ENCODE results near the gene VPS33A. TPM values are rescaled to one million over a fixed set of nuclear protein-coding genes. Genes with fewer than 3 reads are reported as not detected.

The VPS33A gene
- total RNA-seq, 1 donor from 2014 or later: 49.2 TPM

DNA sequence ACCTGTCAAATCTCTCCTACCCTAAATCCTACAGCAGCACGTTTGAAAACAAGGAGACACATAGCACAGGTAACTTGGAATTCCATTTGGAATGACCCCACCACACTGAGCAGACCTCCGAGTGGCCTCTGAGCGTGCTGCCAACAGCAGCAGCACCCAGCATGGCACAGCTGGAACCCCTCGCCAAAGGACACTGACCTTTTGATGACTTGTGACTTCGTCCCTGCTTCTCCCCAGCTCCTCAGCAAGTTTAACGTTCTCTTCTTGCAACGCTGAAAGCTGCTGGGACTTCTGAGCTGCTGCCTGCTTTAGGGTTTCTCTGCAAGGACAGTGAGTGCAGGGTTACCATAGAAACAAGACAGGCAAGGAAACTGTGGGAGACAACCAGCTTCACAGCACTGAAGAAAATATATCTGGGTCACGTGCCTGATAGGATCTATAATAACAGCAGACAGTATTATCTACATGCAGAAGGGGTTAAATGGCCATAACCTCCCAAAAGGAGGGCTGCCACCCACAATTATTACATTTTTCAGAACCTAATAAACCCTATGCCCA is 43.3 kb upstream of the VPS33A start:
- no peak overlapping the region for H3K4me3 Mint-ChIP-seq (ENCODE audit: unreplicated experiment)
- no peak overlapping the region for H3K27ac Mint-ChIP-seq (ENCODE audit: unreplicated experiment)
- H3K9me3 Mint-ChIP-seq (ENCODE audit: unreplicated experiment): peaks cover 2% of the 10 kb centered on the region
- no peaks in the 10 kb centered on the region for H3K36me3 Mint-ChIP-seq (ENCODE audit: unreplicated experiment)
- DNase-seq: no peak
- TF ChIP-seq, protein P1, sequence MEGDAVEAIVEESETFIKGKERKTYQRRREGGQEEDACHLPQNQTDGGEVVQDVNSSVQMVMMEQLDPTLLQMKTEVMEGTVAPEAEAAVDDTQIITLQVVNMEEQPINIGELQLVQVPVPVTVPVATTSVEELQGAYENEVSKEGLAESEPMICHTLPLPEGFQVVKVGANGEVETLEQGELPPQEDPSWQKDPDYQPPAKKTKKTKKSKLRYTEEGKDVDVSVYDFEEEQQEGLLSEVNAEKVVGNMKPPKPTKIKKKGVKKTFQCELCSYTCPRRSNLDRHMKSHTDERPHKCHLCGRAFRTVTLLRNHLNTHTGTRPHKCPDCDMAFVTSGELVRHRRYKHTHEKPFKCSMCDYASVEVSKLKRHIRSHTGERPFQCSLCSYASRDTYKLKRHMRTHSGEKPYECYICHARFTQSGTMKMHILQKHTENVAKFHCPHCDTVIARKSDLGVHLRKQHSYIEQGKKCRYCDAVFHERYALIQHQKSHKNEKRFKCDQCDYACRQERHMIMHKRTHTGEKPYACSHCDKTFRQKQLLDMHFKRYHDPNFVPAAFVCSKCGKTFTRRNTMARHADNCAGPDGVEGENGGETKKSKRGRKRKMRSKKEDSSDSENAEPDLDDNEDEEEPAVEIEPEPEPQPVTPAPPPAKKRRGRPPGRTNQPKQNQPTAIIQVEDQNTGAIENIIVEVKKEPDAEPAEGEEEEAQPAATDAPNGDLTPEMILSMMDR (IDR thresholded peaks at IDR 0.05; ENCODE audit: partially characterized antibody, unreplicated experiment): no peak
- peaks cover 3% of the 10 kb centered on the region for H3K4me1 Mint-ChIP-seq (ENCODE audit: low read depth, unreplicated experiment)
- H3K27me3 Mint-ChIP-seq (ENCODE audit: unreplicated experiment): no peaks in the 10 kb centered on the region

DNA sequence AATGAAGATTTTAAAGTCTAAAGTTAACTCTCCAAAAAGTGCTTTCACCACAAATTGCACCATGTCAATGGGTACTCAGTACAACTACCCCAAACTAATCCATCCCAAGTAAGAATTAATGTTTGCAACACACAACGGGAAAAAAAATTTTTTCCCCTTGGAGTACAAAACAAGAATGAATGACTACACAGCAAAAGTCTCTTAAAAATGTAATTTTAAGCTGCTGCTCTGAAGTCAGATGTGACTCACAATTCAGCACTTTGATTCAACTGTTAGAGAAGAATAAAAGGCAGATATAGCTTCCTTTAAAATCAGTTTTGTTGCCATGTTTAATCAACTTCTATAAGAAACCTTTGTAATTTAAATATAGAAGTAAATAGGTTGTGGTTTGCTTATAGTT is 42.5 kb upstream of the VPS33A start:
- no peak for DNase-seq
- Mint-ChIP-seq H3K27ac (ENCODE audit: unreplicated experiment) (no peak overlapping the region), H3K27me3 (ENCODE audit: unreplicated experiment) (no peaks in the 10 kb centered on the region), H3K4me1 (ENCODE audit: low read depth, unreplicated experiment) (peaks cover 3% of the 10 kb centered on the region), H3K9me3 (ENCODE audit: unreplicated experiment) (peaks cover 2% of the 10 kb centered on the region), H3K36me3 (ENCODE audit: unreplicated experiment) (no peaks in the 10 kb centered on the region), H3K4me3 (ENCODE audit: unreplicated experiment) (no peak overlapping the region)
- TF ChIP-seq, protein P1 (IDR thresholded peaks at IDR 0.05; ENCODE audit: partially characterized antibody, unreplicated experiment): no peak

DNA sequence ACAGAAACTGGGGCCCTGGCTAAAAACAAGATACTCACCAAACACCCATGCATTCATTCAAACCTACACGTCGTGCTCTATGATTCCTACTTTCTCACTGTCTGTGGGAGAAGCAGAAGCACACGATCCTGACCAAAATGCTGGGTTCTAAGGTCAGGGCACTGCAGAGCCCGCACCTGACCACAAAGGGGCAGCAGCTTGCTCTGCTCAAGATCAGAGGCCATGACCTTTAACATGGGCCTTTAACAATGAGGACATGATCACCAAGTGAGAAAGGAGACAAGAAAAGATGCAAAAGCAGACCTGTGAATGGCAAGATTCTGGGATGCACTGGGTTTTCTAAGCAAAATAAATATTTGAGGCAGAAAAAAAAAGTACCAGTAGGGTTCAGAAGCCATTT is 40.1 kb upstream of the VPS33A start:
- no peak overlapping the region for H3K27ac Mint-ChIP-seq (ENCODE audit: unreplicated experiment)
- no peaks in the 10 kb centered on the region for H3K27me3 Mint-ChIP-seq (ENCODE audit: unreplicated experiment)
- H3K4me3 Mint-ChIP-seq (ENCODE audit: unreplicated experiment): no peak overlapping the region
- H3K4me1 Mint-ChIP-seq (ENCODE audit: low read depth, unreplicated experiment): peaks cover 3% of the 10 kb centered on the region
- no peak for DNase-seq
- H3K36me3 Mint-ChIP-seq (ENCODE audit: unreplicated experiment): no peaks in the 10 kb centered on the region
- TF ChIP-seq, protein P1 (IDR thresholded peaks at IDR 0.05; ENCODE audit: partially characterized antibody, unreplicated experiment): no peak
- H3K9me3 Mint-ChIP-seq (ENCODE audit: unreplicated experiment): peaks cover 2% of the 10 kb centered on the region

DNA sequence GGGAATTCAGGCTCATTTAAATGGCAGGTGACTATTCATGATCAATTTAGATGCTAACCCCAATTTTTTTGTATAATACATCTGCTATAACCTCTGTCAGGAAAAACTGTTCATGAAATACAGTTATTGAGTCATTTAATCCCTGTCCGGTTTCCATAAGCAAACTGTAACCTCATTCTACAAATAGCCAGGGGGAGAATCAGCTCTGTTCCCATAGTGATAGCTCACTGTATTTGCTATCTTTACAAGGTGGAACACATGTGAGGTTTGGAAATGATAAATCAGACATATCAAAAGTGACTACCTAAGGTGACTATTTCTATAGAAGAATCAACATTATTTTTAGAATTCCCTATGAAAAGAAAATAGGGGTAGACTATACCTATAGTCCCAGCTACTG is 38.6 kb upstream of the VPS33A start:
- H3K4me1 Mint-ChIP-seq (ENCODE audit: low read depth, unreplicated experiment): no peaks in the 10 kb centered on the region
- H3K4me3 Mint-ChIP-seq (ENCODE audit: unreplicated experiment): no peak overlapping the region
- no peak for DNase-seq
- TF ChIP-seq, protein P1 (IDR thresholded peaks at IDR 0.05; ENCODE audit: partially characterized antibody, unreplicated experiment): no peak
- no peaks in the 10 kb centered on the region for H3K36me3 Mint-ChIP-seq (ENCODE audit: unreplicated experiment)
- no peak overlapping the region for H3K27ac Mint-ChIP-seq (ENCODE audit: unreplicated experiment)
- H3K27me3 Mint-ChIP-seq (ENCODE audit: unreplicated experiment): no peaks in the 10 kb centered on the region
- H3K9me3 Mint-ChIP-seq (ENCODE audit: unreplicated experiment): peaks cover 2% of the 10 kb centered on the region

DNA sequence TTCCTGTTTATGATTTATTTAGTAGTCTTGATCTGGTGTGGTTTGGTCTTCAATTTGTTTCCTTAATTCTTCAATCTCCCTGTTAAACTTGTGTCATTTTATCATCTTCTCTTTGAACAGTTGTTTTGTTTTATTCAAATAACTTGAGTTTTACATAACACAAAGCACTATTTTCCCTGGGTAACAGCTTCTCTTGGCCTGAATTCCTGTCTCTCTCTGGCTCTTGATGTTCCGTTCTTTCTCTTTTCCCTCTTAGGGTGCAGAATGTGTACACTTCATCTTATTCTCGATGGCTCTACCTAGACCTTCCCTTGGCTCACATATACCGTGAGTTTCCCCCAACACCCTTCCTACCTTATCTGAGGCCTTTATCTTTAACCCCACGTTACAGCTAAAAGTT is 36.8 kb upstream of the VPS33A start:
- no peak overlapping the region for H3K4me3 Mint-ChIP-seq (ENCODE audit: unreplicated experiment)
- H3K27ac Mint-ChIP-seq (ENCODE audit: unreplicated experiment): no peak overlapping the region
- DNase-seq: no peak
- H3K9me3 Mint-ChIP-seq (ENCODE audit: unreplicated experiment): peaks cover 2% of the 10 kb centered on the region
- no peaks in the 10 kb centered on the region for H3K4me1 Mint-ChIP-seq (ENCODE audit: low read depth, unreplicated experiment)
- TF ChIP-seq, protein P1 (IDR thresholded peaks at IDR 0.05; ENCODE audit: partially characterized antibody, unreplicated experiment): no peak
- H3K36me3 Mint-ChIP-seq (ENCODE audit: unreplicated experiment): no peaks in the 10 kb centered on the region
- H3K27me3 Mint-ChIP-seq (ENCODE audit: unreplicated experiment): no peaks in the 10 kb centered on the region
